GM13976 (cell line): ENCODE measurements around the gene GLB1L2.
"Not testable (repeated sequence)": the region's sequence is repeated elsewhere in the genome, so short reads cannot be mapped to it uniquely, and the experiment has no call there.

Experiments
- DNase-seq: peaks from one replicate; pipeline ENCODE4 v3.0.0; 2012; ENCODE audit warnings: low spot score
- CTCF ChIP-seq: IDR thresholded peaks from 2 replicates; pipeline ENCODE4 v1.5.1; 2012; ENCODE audit warnings: borderline replicate concordance, mild to moderate bottlenecking; ENCODE audit not compliant: insufficient read depth; ENCODE audit errors: extremely low read depth, missing control alignments, control extremely low read depth
- in situ Hi-C: fragments of 300-500 bp; cut with MboI; formaldehyde crosslinking; loops from one replicate; pipeline ENCODE4 v1.12.0; 2022; ENCODE audit warnings: low sequenced_read_pairs, mixed read lengths, inconsistent platforms; ENCODE audit not compliant: unreplicated experiment

Gene GLB1L2

GRCh38 chr11:134294664-134295063 lies 37.1 kb upstream of the GLB1L2 start:
- DNase-seq: no peak

GRCh38 chr11:134312223-134312622 lies 19.6 kb upstream of the GLB1L2 start:
- DNase-seq: no peak
- TF ChIP-seq CTCF: no peak
- in situ Hi-C loops: no loop called here

More at GRCh38 chr11:134294664-134295063, 37.1 kb upstream of the GLB1L2 start:
- no peak for TF ChIP-seq CTCF
- in situ Hi-C loops: no loop called here

DNA sequence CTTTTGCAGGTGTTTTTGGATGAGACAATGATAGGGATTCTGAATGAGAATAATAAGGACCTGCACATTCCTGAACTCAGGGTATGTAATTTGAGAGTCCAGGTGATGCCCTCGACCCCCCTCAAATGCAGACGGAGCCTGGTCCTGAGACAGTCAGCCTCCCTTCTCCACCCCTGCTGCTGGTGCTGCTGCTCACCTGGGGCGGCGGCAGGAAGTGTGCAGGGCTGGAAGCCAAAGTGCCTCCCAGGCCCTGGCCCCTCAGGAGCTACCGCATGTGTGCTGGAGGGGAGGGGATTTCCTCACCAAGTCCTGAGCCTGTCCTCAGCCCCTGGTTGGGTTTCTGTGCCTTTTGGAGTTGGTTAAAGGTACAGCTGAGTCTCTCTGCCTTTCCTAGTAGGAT lies 19.0 kb upstream of the GLB1L2 start:
- in situ Hi-C loops: no loop called here
- no peak for DNase-seq
- TF ChIP-seq CTCF: no peak

- in situ Hi-C loops: no loop called here
- TF ChIP-seq CTCF: no peak
- DNase-seq: no peak
These were observed 18.4 kb upstream of the GLB1L2 start for GRCh38 chr11:134313379-134313778.

DNA sequence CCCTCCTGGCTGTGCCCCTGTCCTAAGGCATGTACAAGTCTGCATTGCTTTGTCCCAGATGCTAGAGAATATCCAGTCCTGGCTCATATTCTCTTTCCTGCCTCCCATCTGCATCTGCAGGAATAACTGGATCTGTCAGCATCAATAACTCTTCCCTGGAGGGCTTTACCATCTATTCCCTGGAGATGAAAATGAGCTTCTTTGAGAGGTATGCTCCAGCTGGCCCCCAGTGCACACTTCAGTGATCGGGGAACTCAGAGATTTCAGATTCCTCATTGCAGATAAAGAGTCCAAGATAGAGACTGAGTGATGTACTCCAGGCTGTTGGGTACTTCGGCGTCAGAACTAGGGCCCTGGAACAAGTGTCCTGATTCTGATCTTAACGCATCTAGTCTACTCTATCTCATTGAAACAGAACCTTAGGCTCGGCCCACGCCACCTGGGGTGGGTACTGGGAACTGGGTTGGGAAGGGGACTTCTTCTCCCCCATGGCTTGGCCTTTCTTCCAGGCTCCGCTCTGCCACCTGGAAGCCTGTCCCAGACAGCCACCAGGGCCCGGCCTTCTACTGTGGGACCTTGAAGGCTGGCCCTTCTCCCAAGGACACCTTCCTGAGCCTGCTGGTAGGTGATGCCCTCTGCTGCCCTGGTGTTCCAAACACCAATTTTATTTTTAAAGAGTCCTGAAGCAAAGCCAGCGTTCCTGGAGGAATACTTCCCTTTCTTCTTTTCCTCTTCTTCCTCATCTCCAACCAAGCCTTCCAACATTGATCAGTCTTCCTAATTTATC lies 17.8 kb upstream of the GLB1L2 start:
- in situ Hi-C loops: no loop called here
- DNase-seq: no peak
- no peak for TF ChIP-seq CTCF

DNA sequence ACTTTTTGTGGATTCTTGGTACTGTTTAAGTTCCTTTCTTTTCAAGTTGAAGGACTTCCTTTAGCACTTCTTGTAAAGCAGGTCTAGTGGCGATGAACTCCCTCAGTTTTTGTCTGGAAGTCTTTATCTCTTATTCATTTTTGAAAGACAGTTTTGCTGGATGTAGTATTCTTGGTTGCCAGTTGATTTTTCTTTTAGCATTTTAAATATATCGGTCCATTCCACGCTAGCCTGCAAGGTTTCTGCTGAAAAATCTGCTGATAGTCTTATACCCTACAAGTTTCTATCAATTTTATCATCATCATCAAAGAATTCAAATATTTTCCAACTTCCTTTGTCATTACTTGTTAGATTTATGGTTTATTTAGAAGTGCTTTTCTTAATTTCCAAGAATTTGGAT lies 14.7 kb upstream of the GLB1L2 start:
- in situ Hi-C loops: no loop called here
- no peak for DNase-seq
- no peak for TF ChIP-seq CTCF

- DNase-seq, in situ Hi-C loops: not testable (repeated sequence)
These were observed 10.4 kb upstream of the GLB1L2 start for GRCh38 chr11:134321373-134321772.
